MCF 10A (cell line): ENCODE data around the gene ERP29. TPM values are rescaled to one million over a fixed set of nuclear protein-coding genes. Genes with fewer than 3 reads are reported as not detected.

Source experiments
- Bru-seq: library from RNA; stranded (reverse); fragments of 400-500 nt; gene quantifications from one replicate; lab custom pipeline; 2021; lab: Mats Ljungman, UMichigan
- BruChase-seq, 2 experiments: library from RNA; stranded (reverse); fragments of 400-500 nt; gene quantifications; one replicate each; lab custom pipeline; 2021; lab: Mats Ljungman, UMichigan
- BruUV-seq: library from RNA; stranded (reverse); fragments of 400-500 nt; replicated peaks from 2 replicates; lab custom pipeline; 2021; lab: Mats Ljungman, UMichigan
- CTCF ChIA-PET: fragments of 300-600 bp; sonication (Branson Sonifier 250); formaldehyde crosslinking; extraction: SDS; loops from one replicate; lab custom pipeline; 2021; ENCODE audit warnings: antibody characterized with exemption, inconsistent platforms; lab: Yijun Ruan, JAX
- POLR2A ChIA-PET: fragments of 300-600, 350-650 bp; sonication (Branson Sonifier 250); formaldehyde crosslinking; extraction: SDS; loops from one replicate; lab custom pipeline; 2020; ENCODE audit warnings: antibody characterized with exemption, inconsistent platforms; lab: Yijun Ruan, JAX
- DNase-seq: peaks from one replicate; pipeline ENCODE4 v3.0.0-alpha.2; 2018; ENCODE audit not compliant: unreplicated experiment
- H3K27ac Mint-ChIP-seq: one replicate; pipeline ENCODE4 v1.8.0; 2022; ENCODE audit warnings: mild to moderate bottlenecking, low read depth, mixed read lengths; ENCODE audit not compliant: unreplicated experiment
- H3K27me3 Mint-ChIP-seq: one replicate; pipeline ENCODE4 v1.8.0; 2022; ENCODE audit warnings: mixed read lengths; ENCODE audit not compliant: insufficient read depth, unreplicated experiment
- H3K36me3 Mint-ChIP-seq: one replicate; pipeline ENCODE4 v1.8.0; 2022; ENCODE audit warnings: mild to moderate bottlenecking, moderate library complexity, mixed read lengths; ENCODE audit not compliant: insufficient read depth, unreplicated experiment
- H3K4me1 Mint-ChIP-seq: one replicate; pipeline ENCODE4 v1.8.0; 2022; ENCODE audit warnings: mixed read lengths; ENCODE audit not compliant: insufficient read depth, unreplicated experiment
- H3K4me3 Mint-ChIP-seq: one replicate; pipeline ENCODE4 v1.8.0; 2022; ENCODE audit warnings: mild to moderate bottlenecking, moderate library complexity, mixed read lengths; ENCODE audit not compliant: unreplicated experiment
- H3K9me3 Mint-ChIP-seq: one replicate; pipeline ENCODE4 v1.8.0; 2022; ENCODE audit warnings: mixed read lengths; ENCODE audit not compliant: unreplicated experiment
- CTCF ChIP-seq: fragments of 200-600 bp; IDR thresholded peaks from one replicate; pipeline ENCODE4 v1.8.0; 2022; ENCODE audit warnings: antibody characterized with exemption, mild to moderate bottlenecking; ENCODE audit not compliant: unreplicated experiment
- intact Hi-C: fragments of 100-400 bp; cut with micrococcal nuclease; formaldehyde crosslinking; loops from 2 replicates; pipeline ENCODE4 v1.14.1; 2022
- long read RNA-seq: library from polyadenylated mRNA; stranded (forward); transcript quantifications from one replicate; pipeline ENCODE4 v2.0.0, GENCODE V29; 2022
- total RNA-seq: library from RNA; stranded (reverse); gene quantifications from 2 replicates; pipeline ENCODE4 v1.2.3, GENCODE V29; 2022

ERP29 gene
- total RNA-seq (124 and 126 TPM in 2 replicates), Bru-seq, nascent RNA (percentile 87 among the genes with signal in this experiment), BruChase-seq, experiment 1, labeled RNA remaining after a 6-hour chase (percentile 91 among the genes with signal in this experiment), BruChase-seq, experiment 2, labeled RNA remaining after a 2-hour chase (percentile 88 among the genes with signal in this experiment)
- long read RNA-seq, transcript ERP29-201 (3 exons, 1,735 nt): major isoform, 146 of 197 reads
- long read RNA-seq, transcript ERP29-202 (2 exons, 1,333 nt): minor isoform, 41 of 197 reads
- long read RNA-seq, partial matches to known transcripts: 0 of 197 reads
- long read RNA-seq, other reads (novel, unspliced or antisense): 10 of 197 reads

- TF ChIP-seq CTCF: peak; percentile 46
- POLR2A ChIA-PET: interaction anchor here (0.5 to 3.4 kb wide), 32 partner anchors 9 to 1332 kb away, joined by 3 to 29 read pairs (median 4); partner anchors contain the start of genes MAPKAPK5, NAA25 and TRAFD1
- Mint-ChIP-seq H3K4me1 (peaks cover 33% of the 10 kb centered on the region), H3K36me3 (peaks cover 28% of the 10 kb centered on the region), H3K27ac (peak within 1 kb of the TSS; percentile 81), H3K9me3 (no peaks in the 10 kb centered on the region), H3K27me3 (no peaks in the 10 kb centered on the region), H3K4me3 (peak within 1 kb of the TSS; percentile 81)
- peak; percentile 99 for DNase-seq
- CTCF ChIA-PET: interaction anchor here (0.6 to 2.9 kb wide), 10 partner anchors 8 to 1304 kb away, joined by 3 to 12 read pairs (median 4); no protein-coding TSS in a partner anchor
- TSS peak; percentile 80 for BruUV-seq
- intact Hi-C loops: loop anchor here (1.0 kb wide), 1 partner anchor 68 kb away; no protein-coding TSS in a partner anchor
These were observed at the start of gene ERP29, which contains the start of gene TMEM116 for GRCh38 chr12:112012775-112013600. Gene ERP29 (plus strand): TSS chr12:112013426. CDS start chr12:112013466, 40 bp downstream. Gene TMEM116 (minus strand): TSS chr12:112013165. CDS start chr12:112005270, 7,895 bp downstream.

GRCh38 chr12:111964935-111965334, 48.3 kb upstream of the ERP29 start:
- TF ChIP-seq CTCF: no peak
- H3K27me3 Mint-ChIP-seq: no peaks in the 10 kb centered on the region
- no peak overlapping the region for H3K4me3 Mint-ChIP-seq
- ChIA-PET POLR2A (interaction anchor here (0.8 kb wide), 1 partner anchor 10 kb away, joined by 3 read pairs; no protein-coding TSS in a partner anchor), CTCF (no interaction called here)
- no peaks in the 10 kb centered on the region for H3K36me3 Mint-ChIP-seq
- H3K27ac Mint-ChIP-seq: no peak overlapping the region
- peaks cover 11% of the 10 kb centered on the region for H3K9me3 Mint-ChIP-seq
- intact Hi-C loops: no loop called here
- no peaks in the 10 kb centered on the region for H3K4me1 Mint-ChIP-seq
- DNase-seq: no peak
- no TSS peak for BruUV-seq

DNA sequence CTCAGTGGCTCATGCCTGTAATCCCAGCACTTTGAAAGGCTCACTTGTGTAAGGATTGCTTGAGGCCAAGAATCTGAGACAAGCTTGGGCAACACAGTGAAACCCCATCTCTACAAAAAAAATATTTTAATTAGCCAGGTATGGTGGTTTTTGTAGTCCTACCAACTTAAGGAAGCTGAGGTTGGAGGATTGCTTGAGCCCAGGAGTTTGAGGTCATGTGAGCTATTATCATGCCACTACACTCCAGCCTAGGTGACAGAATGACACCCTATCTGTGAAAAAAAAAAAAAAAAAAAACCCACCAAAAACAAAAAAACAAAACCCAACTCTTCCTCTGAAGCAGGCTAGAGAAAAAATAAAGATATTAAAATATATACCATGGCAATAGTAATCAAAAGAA, 41.4 kb upstream of the ERP29 start:
- no peaks in the 10 kb centered on the region for H3K36me3 Mint-ChIP-seq
- no TSS peak for BruUV-seq
- no peak overlapping the region for H3K4me3 Mint-ChIP-seq
- no peaks in the 10 kb centered on the region for H3K27me3 Mint-ChIP-seq
- H3K9me3 Mint-ChIP-seq: no peaks in the 10 kb centered on the region
- no peak overlapping the region for H3K27ac Mint-ChIP-seq
- CTCF ChIA-PET: interaction anchor here (0.6 kb wide), 1 partner anchor 278 kb away, joined by 5 read pairs; no protein-coding TSS in a partner anchor
- intact Hi-C loops: no loop called here
- TF ChIP-seq CTCF: no peak
- no peak for DNase-seq
- H3K4me1 Mint-ChIP-seq: peaks cover 5% of the 10 kb centered on the region
- POLR2A ChIA-PET: interaction anchor here (0.6 kb wide), 1 partner anchor 1059 kb away, joined by 4 read pairs; no protein-coding TSS in a partner anchor
